HG03432 (cell line): ENCODE measurements around the gene MBP.
"Not testable (repeated sequence)": the region's sequence is repeated elsewhere in the genome, so short reads cannot be mapped to it uniquely, and the experiment has no call there.

Experiments used
- ATAC-seq: cut with Tn5 transposase; IDR thresholded peaks from one replicate; pipeline ENCODE4 v1.9.1; 2021; ENCODE audit warnings: mild to moderate bottlenecking, moderate library complexity; ENCODE audit not compliant: unreplicated experiment

The MBP gene

GRCh38 chr18:76980663-76981395 is 151.8 kb downstream of the MBP start:
- peak; percentile 39 for ATAC-seq

- no peak for ATAC-seq
Measured at GRCh38 chr18:76979906-76980305, 152.7 kb downstream of the MBP start.

GRCh38 chr18:76979111-76979751 is 153.4 kb downstream of the MBP start:
- no peak for ATAC-seq

- ATAC-seq = no peak
Measured at GRCh38 chr18:76978616-76979015, 154.0 kb downstream of the MBP start.

GRCh38 chr18:76977684-76978232 is 154.8 kb downstream of the MBP start:
- ATAC-seq = no peak

- no peak for ATAC-seq
Measured at GRCh38 chr18:76977108-76977621, 155.4 kb downstream of the MBP start.

- no peak for ATAC-seq
Measured at GRCh38 chr18:76975577-76976110, 156.9 kb downstream of the MBP start.

GRCh38 chr18:76974386-76974785 is 158.2 kb downstream of the MBP start:
- no peak for ATAC-seq

- no peak for ATAC-seq
Measured at GRCh38 chr18:76973520-76974266, 158.9 kb downstream of the MBP start.

GRCh38 chr18:76972846-76973519 is 159.6 kb downstream of the MBP start:
- no peak for ATAC-seq

- ATAC-seq = no peak
Measured at GRCh38 chr18:76972241-76972640, 160.3 kb downstream of the MBP start.

GRCh38 chr18:76970770-76971559 is 161.6 kb downstream of the MBP start:
- ATAC-seq = no peak

GRCh38 chr18:76967721-76968472 is 164.7 kb downstream of the MBP start:
- no peak for ATAC-seq

GRCh38 chr18:76967299-76967698 is 165.3 kb downstream of the MBP start:
- ATAC-seq = not testable (repeated sequence)

- ATAC-seq = peak; percentile 79
Measured at GRCh38 chr18:76965555-76966151, 166.9 kb downstream of the MBP start.

GRCh38 chr18:76963936-76964335 is 168.6 kb downstream of the MBP start:
- ATAC-seq = peak; percentile 48

GRCh38 chr18:76962851-76963250 is 169.7 kb downstream of the MBP start:
- no peak for ATAC-seq

GRCh38 chr18:76960528-76961035 is 172.0 kb downstream of the MBP start:
- no peak for ATAC-seq
